Fibroblast of lung (primary cell): ENCODE data around the gene IRF1. TPM values are rescaled to one million over a fixed set of nuclear protein-coding genes. Genes with fewer than 3 reads are reported as not detected.

ENCODE experiments used
- DNase-seq, 2 donors: peaks; one replicate each; pipeline versions ENCODE4 v3.0.0 to v3.0.0-alpha.2; 2010; ENCODE audit warnings: low read depth in 2 of 2
- H2AFZ ChIP-seq: 2 replicates; pipeline ENCODE4 v1.5.1; 2012; ENCODE audit warnings: low read length, control low read depth, inconsistent platforms
- H3K27ac ChIP-seq: 2 replicates; pipeline ENCODE4 v1.5.1; 2011; ENCODE audit warnings: low read length, control low read depth; ENCODE audit not compliant: insufficient read depth
- H3K27me3 ChIP-seq: 2 replicates; pipeline ENCODE4 v1.5.1; 2011; ENCODE audit warnings: mild to moderate bottlenecking, low read length; ENCODE audit not compliant: control insufficient read depth, insufficient read depth
- H3K36me3 ChIP-seq: 2 replicates; pipeline ENCODE4 v1.5.1; 2011; ENCODE audit warnings: low read length; ENCODE audit not compliant: control insufficient read depth, insufficient read depth
- H3K4me1 ChIP-seq: 2 replicates; pipeline ENCODE4 v1.5.1; 2011; ENCODE audit warnings: low read length; ENCODE audit not compliant: control insufficient read depth, insufficient read depth; ENCODE audit errors: extremely low read depth
- H3K4me2 ChIP-seq: 2 replicates; pipeline ENCODE4 v1.5.1; 2011; ENCODE audit warnings: low read length, control low read depth; ENCODE audit not compliant: insufficient read depth; ENCODE audit errors: extremely low read depth
- H3K4me3 ChIP-seq, 4 experiments: fragments of 200-600 bp in 1 of 4; sonication (generic) in 1 of 4; replicated peaks in 1 of 4; 2 replicates each; pipeline ENCODE4 v1.5.1; 2011 to 2016; ENCODE audit warnings: low read length in 4 of 4, low read depth in 3 of 4, mild to moderate bottlenecking in 3 of 4, control low read depth in 2 of 4, inconsistent platforms in 1 of 4, mixed read lengths in 1 of 4; ENCODE audit not compliant: insufficient read depth in 1 of 4; ENCODE audit errors: control extremely low read depth in 1 of 4
- H3K79me2 ChIP-seq: 2 replicates; pipeline ENCODE4 v1.5.1; 2012; ENCODE audit warnings: mild to moderate bottlenecking, low read length, inconsistent platforms; ENCODE audit not compliant: control insufficient read depth, insufficient read depth
- H3K9ac ChIP-seq: 2 replicates; pipeline ENCODE4 v1.5.1; 2011; ENCODE audit warnings: mild to moderate bottlenecking, low read length, control low read depth; ENCODE audit not compliant: insufficient read depth
- H3K9me3 ChIP-seq: 2 replicates; pipeline ENCODE4 v1.5.1; 2012; ENCODE audit warnings: low read depth, low read length; ENCODE audit not compliant: control insufficient read depth, insufficient read depth
- H4K20me1 ChIP-seq: 2 replicates; pipeline ENCODE4 v1.5.1; 2011; ENCODE audit warnings: low read length; ENCODE audit not compliant: control insufficient read depth, insufficient read depth; ENCODE audit errors: extremely low read depth
- EZH2 ChIP-seq: IDR thresholded peaks from 2 replicates; pipeline ENCODE4 v1.5.1; 2012; ENCODE audit warnings: low read length, control low read depth, mild to moderate bottlenecking; ENCODE audit errors: missing control alignments
- polyA plus RNA-seq, 2 donors: library from polyadenylated mRNA; depleted of rRNA in 1 of 2; stranded (reverse) in 1 of 2; unstranded in 1 of 2; fragments of >200 nt; gene quantifications; 2 replicates each; pipeline ENCODE4 v1.2.1, GENCODE V29; 2011 to 2012; ENCODE audit warnings: missing spikeins in 1 of 2
- total RNA-seq: library from RNA; depleted of rRNA; stranded (reverse); fragments of >200 nt; gene quantifications from 2 replicates; pipeline ENCODE4 v1.2.1, GENCODE V29; 2014
- TF ChIP-seq, protein P1 (sequence below), 2 donors: IDR thresholded peaks in 1 of 2; conservative IDR thresholded peaks in 1 of 2; 1 replicate in 1 of 2; 2 replicates in 1 of 2; pipeline ENCODE4 v1.5.1; 2011 to 2012; ENCODE audit warnings: low read length in 2 of 2, control low read depth in 1 of 2, inconsistent platforms in 1 of 2, low read depth in 1 of 2, mild to moderate bottlenecking in 1 of 2

The IRF1 gene
- total and polyA plus RNA-seq, 2 donors (not counting 1 experiment from before 2014, with no cell fraction given), result 34.7 to 37.6 TPM

DNA sequence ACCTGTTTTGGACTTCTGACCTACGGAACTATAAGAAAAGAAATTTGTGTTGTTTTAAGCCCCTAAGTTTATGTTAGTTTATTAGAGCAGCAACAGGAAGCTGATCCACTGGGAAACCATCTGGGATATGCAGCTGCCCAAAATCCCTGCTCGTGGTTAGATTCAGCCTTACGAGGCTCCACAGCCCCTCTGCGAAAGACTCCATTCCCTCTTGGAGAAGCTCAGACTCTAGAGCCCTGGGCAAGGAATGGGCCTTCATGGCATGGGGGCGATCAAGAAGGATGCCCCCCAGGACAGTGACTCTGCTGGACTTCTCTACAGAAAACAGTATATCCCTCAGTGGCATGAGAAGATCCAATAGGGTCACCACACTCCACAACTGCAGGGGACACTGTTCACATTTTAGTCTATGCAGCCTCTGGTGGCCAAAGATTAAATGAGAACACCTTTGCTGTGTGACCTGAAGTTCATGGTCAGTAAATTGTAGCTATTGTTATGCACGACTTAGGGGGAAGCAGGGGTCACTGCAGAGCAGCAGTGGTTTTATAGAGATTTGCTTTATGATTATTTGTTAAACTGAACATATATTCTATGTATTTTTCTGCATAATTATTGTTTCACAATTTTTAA is 21.1 kb downstream of the IRF1 start:
- Histone ChIP-seq H3K79me2 (no peaks in the 10 kb centered on the region), H3K36me3 (no peaks in the 10 kb centered on the region), H4K20me1 (no peaks in the 10 kb centered on the region), H3K4me3 (no peak overlapping the region), H3K27ac (no peak overlapping the region), H2AFZ (no peak overlapping the region), H3K9me3 (no peaks in the 10 kb centered on the region), H3K4me1 (peaks cover 24% of the 10 kb centered on the region), H3K27me3 (no peaks in the 10 kb centered on the region), H3K4me2 (no peak overlapping the region), H3K9ac (no peak overlapping the region)
- no peak for DNase-seq
- no peak for TF ChIP-seq EZH2

DNA sequence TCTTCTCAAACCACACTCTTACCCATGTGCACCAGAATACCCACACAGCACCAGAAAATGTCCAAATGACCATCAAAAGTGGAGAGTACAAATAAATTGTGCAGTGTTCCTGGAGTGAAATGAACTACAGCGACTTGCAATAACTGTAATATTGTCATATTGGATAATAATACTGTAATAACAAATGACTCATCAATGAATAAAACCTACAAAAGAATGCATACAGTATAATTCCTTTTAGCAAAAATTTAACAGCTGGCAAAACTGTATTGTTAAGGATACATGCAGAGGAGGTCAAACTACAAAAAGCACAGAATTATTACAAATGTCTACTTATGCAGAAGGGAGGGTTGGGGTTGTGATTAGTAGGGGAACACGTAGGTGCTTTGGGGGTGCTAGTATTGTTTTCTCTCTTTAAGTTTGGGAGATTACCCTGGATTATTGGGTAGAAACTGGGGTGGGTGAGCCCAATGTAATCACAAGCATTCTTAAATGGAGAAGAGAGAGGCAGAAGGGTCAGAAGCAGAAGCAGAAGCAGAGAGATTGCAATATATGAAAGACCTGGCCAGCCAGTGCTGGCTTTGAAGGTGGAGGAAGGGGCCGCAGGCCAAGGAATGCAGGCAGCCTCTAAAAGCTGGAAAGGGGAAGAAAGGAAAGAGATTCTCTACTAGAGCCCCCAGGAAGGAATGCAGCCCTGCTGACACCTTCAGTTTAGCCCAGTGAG is 21.8 kb downstream of the IRF1 start:
- TF ChIP-seq, protein P1, sequence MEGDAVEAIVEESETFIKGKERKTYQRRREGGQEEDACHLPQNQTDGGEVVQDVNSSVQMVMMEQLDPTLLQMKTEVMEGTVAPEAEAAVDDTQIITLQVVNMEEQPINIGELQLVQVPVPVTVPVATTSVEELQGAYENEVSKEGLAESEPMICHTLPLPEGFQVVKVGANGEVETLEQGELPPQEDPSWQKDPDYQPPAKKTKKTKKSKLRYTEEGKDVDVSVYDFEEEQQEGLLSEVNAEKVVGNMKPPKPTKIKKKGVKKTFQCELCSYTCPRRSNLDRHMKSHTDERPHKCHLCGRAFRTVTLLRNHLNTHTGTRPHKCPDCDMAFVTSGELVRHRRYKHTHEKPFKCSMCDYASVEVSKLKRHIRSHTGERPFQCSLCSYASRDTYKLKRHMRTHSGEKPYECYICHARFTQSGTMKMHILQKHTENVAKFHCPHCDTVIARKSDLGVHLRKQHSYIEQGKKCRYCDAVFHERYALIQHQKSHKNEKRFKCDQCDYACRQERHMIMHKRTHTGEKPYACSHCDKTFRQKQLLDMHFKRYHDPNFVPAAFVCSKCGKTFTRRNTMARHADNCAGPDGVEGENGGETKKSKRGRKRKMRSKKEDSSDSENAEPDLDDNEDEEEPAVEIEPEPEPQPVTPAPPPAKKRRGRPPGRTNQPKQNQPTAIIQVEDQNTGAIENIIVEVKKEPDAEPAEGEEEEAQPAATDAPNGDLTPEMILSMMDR (conservative IDR thresholded peaks at IDR 0.05 in 1 of 2, IDR thresholded peaks at IDR 0.05 in 1 of 2; ENCODE audit: low read depth in 1 of 2, low read length in 2 of 2), result no peak
- no peak for TF ChIP-seq EZH2
- Histone ChIP-seq H3K27ac (no peak overlapping the region), H3K9ac (no peak overlapping the region), H3K4me3 (no peak overlapping the region), H3K79me2 (no peaks in the 10 kb centered on the region), H3K4me2 (no peak overlapping the region), H2AFZ (no peak overlapping the region), H3K9me3 (no peaks in the 10 kb centered on the region), H3K36me3 (no peaks in the 10 kb centered on the region), H3K27me3 (no peaks in the 10 kb centered on the region), H3K4me1 (peaks cover 28% of the 10 kb centered on the region), H4K20me1 (no peaks in the 10 kb centered on the region)
- no peak for DNase-seq

DNA sequence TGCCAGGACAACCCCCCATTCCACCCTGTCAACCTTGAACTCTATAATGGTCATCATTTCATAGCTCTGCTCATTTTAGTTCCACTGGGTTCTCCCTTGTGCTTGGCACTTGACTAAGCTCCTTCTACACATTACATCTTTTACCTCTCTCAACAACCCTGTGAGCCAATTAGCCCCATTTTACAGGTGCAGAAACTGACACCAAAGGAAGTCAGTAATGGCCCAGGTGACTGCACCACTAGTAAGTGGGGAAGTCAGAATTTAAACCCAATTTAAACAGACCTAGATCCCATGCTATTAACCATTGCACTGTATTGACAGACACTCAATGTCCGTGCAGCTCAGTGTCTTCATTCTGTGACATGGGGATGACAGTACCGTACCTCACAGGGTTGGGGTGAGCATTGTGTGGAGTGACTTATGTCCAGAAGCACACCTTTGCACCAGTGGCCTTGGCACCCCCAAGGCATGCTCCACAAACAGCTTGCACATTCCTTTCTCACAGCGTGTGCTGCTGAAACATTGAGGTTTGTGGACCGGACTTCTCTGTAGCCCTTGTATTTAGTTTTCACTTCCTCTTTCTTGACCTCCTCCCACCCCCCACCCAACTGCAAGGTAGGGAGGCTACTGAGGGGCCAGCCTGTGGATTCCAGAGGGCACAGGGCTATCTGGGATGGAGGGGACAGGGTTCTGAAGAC is 23.1 kb downstream of the IRF1 start:
- Histone ChIP-seq H2AFZ (no peak overlapping the region), H3K4me3 (no peak overlapping the region), H3K27ac (no peak overlapping the region), H3K9ac (no peak overlapping the region), H3K27me3 (no peaks in the 10 kb centered on the region), H3K36me3 (no peaks in the 10 kb centered on the region), H3K79me2 (no peaks in the 10 kb centered on the region), H4K20me1 (no peaks in the 10 kb centered on the region), H3K4me1 (peaks cover 28% of the 10 kb centered on the region), H3K4me2 (no peak overlapping the region), H3K9me3 (no peaks in the 10 kb centered on the region)
- no peak for DNase-seq
- TF ChIP-seq, protein P1 (conservative IDR thresholded peaks at IDR 0.05 in 1 of 2, IDR thresholded peaks at IDR 0.05 in 1 of 2; ENCODE audit: low read depth in 1 of 2, low read length in 2 of 2), result no peak
- TF ChIP-seq EZH2, result no peak
